Measurements from ENCODE around the gene EPHB1.
"Not testable (repeated sequence)": the region's sequence is repeated elsewhere in the genome, so short reads cannot be mapped to it uniquely, and the experiment has no call there.

Gene EPHB1

DNA sequence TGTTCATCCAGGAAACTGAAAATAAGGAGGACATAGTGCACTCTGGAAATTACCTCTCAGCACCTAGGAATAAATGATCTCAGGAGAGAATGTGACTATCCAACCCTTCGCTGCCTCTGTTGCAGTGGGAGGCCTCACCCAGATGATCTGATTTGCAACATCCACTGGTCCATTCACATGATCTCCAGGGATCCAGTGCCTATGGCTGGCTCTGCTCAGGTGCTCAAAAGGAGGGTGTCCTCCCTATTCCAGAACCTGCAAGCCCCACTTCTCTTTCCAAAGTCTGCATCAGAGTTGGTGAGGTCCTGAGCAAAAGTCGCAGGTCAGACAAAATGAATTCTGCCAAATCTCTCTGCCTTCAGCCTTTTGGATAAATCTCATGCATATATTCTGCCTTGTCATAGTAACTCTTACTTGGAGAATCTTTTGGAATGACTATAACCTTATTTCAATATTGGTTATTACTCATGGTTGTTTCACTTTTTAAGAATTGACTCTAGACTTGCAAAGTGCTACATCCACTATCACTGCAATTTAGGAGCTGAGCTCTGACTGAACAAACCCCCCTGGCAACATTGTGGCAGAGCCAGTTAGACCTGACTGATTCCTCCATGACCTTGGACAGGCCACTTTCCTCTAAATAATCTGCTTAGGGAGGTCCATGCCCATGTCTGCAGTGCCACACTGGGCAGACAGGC lies 295.1 kb downstream of the EPHB1 start:
- no peak for DNase-seq

- DNase-seq, result no peak
Observed at GRCh38 chr3:135091946-135092345, 296.9 kb downstream of the EPHB1 start.

GRCh38 chr3:135093121-135093520 lies 298.1 kb downstream of the EPHB1 start:
- no peak for DNase-seq

DNA sequence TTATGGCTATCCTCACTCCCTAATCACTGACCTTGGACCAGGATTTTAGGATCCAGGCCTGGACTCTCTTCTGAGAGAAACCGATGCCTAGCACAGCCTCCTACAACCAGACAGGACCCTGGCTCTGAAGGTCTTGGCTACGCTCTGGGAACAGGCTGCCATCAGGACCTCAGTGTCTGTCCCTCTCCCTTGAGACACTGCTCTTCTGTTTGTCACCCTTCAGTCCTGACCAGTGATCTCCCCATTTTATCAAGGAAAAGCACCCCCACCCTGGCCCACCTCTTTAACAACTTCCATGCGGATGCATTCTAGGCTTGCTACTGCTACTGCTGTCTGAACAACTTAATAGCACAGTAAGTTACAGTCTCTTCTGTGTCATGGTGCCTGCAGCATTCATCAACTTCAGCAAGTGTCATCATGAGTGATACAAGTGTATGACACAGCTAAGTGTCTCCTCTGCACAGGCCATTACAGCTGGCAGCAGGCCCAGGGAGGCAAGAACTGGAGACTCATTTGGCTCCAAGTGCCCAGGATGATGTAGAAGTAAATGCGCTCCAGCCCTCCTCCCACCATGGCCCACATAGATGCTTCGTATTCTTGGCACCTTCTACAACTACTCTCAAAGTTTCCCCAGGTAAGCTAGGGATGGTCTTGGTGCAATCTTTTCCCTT lies 302.4 kb downstream of the EPHB1 start:
- no peak for DNase-seq

DNA sequence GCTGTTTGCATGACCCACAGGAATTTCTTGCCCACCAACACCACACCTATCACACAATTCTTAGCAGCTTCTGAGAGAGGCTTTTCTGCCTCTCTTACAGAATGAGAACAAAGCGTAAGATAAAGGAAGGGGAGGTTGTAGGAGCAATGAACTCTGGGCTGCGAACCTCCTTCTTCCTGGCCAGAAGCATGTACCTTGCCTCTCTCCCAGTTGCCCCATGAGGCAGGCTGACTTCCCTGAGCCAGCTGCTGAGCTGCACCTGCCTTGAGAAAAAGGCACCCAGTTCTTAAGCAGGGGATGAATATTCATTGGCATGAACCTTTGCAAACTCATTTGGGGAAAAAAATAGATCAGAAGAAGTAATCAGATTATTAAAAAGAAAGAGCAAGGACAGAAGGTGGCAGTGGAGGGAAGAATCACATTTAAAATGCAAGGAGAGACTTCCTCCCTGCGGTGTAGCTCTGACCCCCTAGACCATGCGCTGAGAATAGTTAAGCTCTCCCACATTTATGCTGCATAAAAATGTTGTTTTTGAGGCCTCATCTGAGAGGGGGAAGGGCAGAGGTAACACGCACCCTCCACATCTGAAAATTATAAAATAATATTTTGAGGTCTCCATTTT lies 304.8 kb downstream of the EPHB1 start:
- DNase-seq, result no peak

DNA sequence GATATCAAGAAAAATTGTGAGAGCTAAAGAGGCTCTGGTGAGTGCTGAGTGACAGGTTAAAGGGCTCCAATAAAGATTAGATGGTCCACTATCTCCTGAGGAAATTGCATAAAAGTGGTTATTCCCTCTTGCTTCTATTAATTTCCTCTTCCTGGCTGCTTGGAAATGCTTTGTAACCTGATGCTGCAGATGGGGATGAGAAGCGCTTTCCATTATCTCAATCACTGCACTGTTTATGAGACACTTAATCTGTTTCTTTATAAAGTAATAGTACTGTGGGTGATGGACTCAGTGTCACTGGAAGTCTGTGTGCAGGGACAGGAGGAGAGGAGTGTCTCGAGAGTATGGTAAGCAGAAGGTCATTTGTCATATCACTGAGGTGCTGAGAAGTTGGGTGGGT lies 305.3 kb downstream of the EPHB1 start:
- DNase-seq, result no peak

DNA sequence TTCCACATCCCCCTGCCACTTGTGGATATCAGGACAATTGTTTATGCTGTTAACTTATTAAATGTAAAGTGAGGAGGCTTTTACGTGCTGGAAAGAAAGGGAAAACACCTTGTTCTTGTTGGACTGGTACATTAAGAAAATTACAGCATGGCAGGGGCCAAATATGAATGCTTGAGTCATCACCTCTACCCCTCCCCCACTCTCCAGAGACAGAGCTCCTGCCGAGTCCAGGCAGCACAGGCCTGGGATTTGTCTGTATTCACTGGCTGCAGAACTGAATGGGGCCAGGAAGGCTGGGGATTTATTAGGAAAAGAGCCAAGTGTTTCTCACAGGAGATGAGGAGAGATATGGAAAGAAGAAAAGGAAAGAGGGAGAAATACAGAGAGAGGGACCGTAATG lies 308.9 kb downstream of the EPHB1 start:
- no peak for DNase-seq

DNA sequence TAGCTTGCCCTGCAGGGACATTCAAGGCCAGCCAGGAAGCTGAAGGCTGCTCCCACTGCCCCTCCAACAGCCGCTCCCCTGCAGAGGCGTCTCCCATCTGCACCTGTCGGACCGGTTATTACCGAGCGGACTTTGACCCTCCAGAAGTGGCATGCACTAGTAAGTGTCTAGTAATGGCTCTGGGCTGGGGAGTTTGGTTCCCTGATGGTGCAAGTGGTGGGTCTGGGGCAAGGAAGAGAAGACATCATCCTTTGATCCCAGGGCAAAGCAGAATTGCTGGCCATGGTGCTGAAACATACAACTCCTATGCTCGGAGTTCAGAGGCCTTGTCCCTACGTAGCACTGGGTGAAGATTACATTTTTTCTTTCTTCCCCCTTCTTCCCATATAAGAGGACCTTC lies 311.4 kb downstream of the EPHB1 start:
- DNase-seq, result peak; percentile 21

GRCh38 chr3:135107043-135107442 lies 312.0 kb downstream of the EPHB1 start:
- DNase-seq, result no peak

DNA sequence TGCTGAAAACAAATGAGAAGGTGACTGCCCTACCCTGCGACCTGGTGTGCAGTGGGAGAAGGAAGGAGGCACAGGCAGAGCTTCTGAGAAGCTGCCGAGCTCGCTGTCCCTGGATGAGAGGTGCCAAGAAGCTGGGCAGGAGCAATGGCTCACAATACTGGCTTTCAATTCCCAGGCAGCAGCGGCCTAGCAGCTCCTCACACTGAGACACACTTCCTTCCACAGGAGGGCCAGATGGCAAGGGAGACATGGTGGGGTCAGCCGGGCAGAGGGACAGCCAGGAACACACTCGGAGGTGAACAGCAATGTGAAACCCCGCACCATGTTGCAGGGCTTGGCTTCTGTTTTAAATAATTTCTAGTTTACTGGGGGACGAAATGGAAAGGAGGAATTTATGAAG lies 314.6 kb downstream of the EPHB1 start:
- no peak for DNase-seq

GRCh38 chr3:135114551-135114950 lies 319.5 kb downstream of the EPHB1 start:
- not testable (repeated sequence) for DNase-seq

GRCh38 chr3:135117977-135118376 lies 322.9 kb downstream of the EPHB1 start:
- DNase-seq, result no peak

- no peak for DNase-seq
Observed at GRCh38 chr3:135118792-135119191, 323.7 kb downstream of the EPHB1 start.

DNA sequence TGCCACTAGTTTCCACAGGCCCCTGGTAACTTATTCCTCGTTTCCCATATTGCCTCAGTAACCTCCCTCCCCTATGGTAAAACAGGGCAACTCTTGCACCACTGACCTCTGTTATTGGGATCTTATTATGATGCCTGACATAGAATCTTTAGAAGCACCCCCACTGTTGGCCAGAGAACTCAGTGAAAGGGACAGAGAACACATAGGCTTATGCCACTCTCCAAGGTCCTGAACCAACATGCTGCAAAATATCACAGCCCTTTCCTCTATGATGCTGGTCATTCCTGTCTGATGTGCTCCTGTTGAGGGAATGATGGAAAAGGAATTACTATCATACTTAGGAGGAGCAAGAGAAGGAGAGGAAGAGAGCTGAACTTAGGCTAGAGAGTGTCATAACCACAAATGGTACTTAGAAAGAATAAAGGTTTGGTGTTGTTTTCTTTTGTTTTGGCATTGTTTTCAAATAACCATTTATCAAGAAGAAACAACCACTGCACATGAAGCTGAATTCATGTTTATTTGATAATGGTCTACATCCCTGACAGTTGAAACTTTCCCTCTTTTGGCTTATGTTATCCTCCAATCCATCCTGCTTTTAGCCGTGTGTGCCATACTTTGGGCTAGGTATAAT lies 330.2 kb downstream of the EPHB1 start:
- DNase-seq, result peak; percentile 22

- DNase-seq, result no peak
Observed at GRCh38 chr3:135127946-135128470, 332.9 kb downstream of the EPHB1 start.

DNA sequence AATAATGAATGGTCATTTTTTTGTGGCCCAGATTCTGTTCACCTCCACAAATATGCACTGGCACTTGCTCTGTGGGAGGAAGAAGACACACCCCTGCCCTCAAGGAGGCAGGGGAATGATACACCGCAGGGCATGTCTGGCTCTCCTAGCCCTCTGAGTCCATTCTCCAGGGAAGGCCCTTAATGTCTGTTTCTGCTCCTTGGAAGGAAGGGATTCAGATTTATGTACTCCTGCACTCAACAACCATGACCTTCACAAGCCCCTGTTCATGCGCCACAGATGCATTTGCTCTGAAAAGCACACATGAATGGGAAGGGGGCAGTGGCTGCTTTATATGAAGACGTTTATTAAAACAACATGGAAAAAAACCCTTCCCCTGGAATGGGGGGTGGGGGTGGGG lies 333.8 kb downstream of the EPHB1 start:
- DNase-seq, result no peak

- no peak for DNase-seq
Observed at GRCh38 chr3:135131290-135131689, 336.2 kb downstream of the EPHB1 start.

DNA sequence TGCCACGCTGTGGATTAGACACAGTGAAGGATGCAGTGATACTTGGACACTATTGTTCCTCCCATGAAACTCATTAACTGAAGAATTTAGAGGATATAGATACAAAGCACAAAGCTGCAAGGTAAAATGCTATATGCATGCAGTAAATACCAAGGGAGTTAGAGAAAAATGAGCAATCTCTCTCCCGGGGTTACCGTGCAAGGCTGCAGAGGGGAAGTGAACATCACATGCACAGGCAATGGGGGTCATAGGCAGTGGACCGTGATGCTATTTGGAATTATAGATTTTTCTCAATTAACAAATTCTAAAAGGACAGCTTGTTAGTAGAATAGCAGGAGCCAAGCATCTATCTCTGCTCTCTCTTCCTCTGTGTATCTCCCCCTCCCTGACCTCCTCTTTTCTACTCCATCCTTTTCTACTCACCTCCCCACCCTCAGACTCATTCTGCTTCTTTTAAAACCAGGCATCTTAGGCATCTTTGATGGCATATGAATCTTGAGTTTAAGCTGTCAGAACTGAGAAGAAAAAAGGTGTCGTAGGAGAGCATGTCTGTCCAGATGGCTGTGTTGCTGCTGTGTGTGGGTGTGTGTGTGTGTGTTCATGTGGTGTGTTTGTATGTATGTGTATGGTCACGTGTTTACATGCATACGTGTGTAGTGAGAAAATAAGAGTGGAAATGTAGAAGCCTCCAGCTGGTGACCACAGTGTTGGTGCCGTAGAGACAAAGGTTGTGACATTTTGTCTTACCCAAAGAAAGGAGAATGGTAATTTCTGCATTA lies 339.0 kb downstream of the EPHB1 start:
- no peak for DNase-seq

- no peak for DNase-seq
Observed at GRCh38 chr3:135134684-135135075, 339.6 kb downstream of the EPHB1 start.

GRCh38 chr3:135135445-135135844 lies 340.4 kb downstream of the EPHB1 start:
- DNase-seq, result no peak

- DNase-seq, result no peak
Observed at GRCh38 chr3:135136361-135137100, 341.5 kb downstream of the EPHB1 start.

GRCh38 chr3:135137296-135137695 lies 342.2 kb downstream of the EPHB1 start:
- no peak for DNase-seq
